ENCODE results near the gene KIF26A. TPM values are rescaled to one million over a fixed set of nuclear protein-coding genes. Genes with fewer than 3 reads are reported as not detected.

KIF26A gene
- total RNA-seq, 1 donor from 2014 or later, result 32.6 TPM

GRCh38 chr14:104179126-104179525 lies 40.7 kb downstream of the KIF26A start:
- Histone ChIP-seq H3K4me3 (no peak overlapping the region), H3K4me1 (no peaks in the 10 kb centered on the region), H3K36me3 (no peaks in the 10 kb centered on the region), H3K27ac (no peak overlapping the region), H3K27me3 (no peaks in the 10 kb centered on the region), H3K9me3 (no peaks in the 10 kb centered on the region)
- no peak for DNase-seq (ENCODE audit: low spot score in 2 of 2)
- intact Hi-C loops (cut with DNase I), result no loop called here
- no peak for TF ChIP-seq CTCF (IDR thresholded peaks at IDR 0.05)

GRCh38 chr14:104179564-104180129 lies 41.3 kb downstream of the KIF26A start:
- Histone ChIP-seq H3K36me3 (no peaks in the 10 kb centered on the region), H3K4me1 (no peaks in the 10 kb centered on the region), H3K27me3 (no peaks in the 10 kb centered on the region), H3K9me3 (no peaks in the 10 kb centered on the region), H3K27ac (no peak overlapping the region), H3K4me3 (no peak overlapping the region)
- DNase-seq (ENCODE audit: low spot score in 2 of 2), result no peak
- no peak for TF ChIP-seq CTCF (IDR thresholded peaks at IDR 0.05)
- intact Hi-C loops (cut with DNase I), result no loop called here

- intact Hi-C loops (cut with DNase I), result no loop called here
- no peaks in the 10 kb centered on the region for H3K36me3 ChIP-seq
These were observed 42.3 kb downstream of the KIF26A start for GRCh38 chr14:104180561-104181165.

GRCh38 chr14:104181761-104182530 lies 43.6 kb downstream of the KIF26A start:
- H3K27me3 ChIP-seq, result no peaks in the 10 kb centered on the region
- no peak for TF ChIP-seq CTCF (IDR thresholded peaks at IDR 0.05)

More at GRCh38 chr14:104180561-104181165, 42.3 kb downstream of the KIF26A start:
- Histone ChIP-seq H3K27me3 (no peaks in the 10 kb centered on the region), H3K27ac (no peak overlapping the region), H3K9me3 (no peaks in the 10 kb centered on the region), H3K4me3 (no peak overlapping the region), H3K4me1 (no peaks in the 10 kb centered on the region)
- no peak for TF ChIP-seq CTCF (IDR thresholded peaks at IDR 0.05)
- no peak for DNase-seq (ENCODE audit: low spot score in 2 of 2)

GRCh38 chr14:104182857-104183425 lies 44.6 kb downstream of the KIF26A start:
- Histone ChIP-seq H3K4me1 (no peaks in the 10 kb centered on the region), H3K4me3 (no peak overlapping the region), H3K27ac (no peak overlapping the region), H3K9me3 (no peaks in the 10 kb centered on the region), H3K27me3 (no peaks in the 10 kb centered on the region), H3K36me3 (no peaks in the 10 kb centered on the region)
- DNase-seq (ENCODE audit: low spot score in 2 of 2), result no peak
- intact Hi-C loops (cut with DNase I), result no loop called here
- TF ChIP-seq CTCF (IDR thresholded peaks at IDR 0.05), result no peak

More at GRCh38 chr14:104181761-104182530, 43.6 kb downstream of the KIF26A start:
- intact Hi-C loops (cut with DNase I), result no loop called here
- no peak for DNase-seq (ENCODE audit: low spot score in 2 of 2)
- Histone ChIP-seq H3K9me3 (no peaks in the 10 kb centered on the region), H3K4me1 (no peaks in the 10 kb centered on the region), H3K4me3 (no peak overlapping the region), H3K36me3 (no peaks in the 10 kb centered on the region), H3K27ac (no peak overlapping the region)
